NCI-H146 (cell line): ENCODE measurements around the gene ACKR1.

Source experiments
- DNase-seq: peaks from one replicate; lab custom pipeline; 2025; lab: John Stamatoyannopoulos, UW

The ACKR1 gene

GRCh38 chr1:159187647-159188374 lies 16.9 kb upstream of the ACKR1 start:
- no peak for DNase-seq

- no peak for DNase-seq
These were observed 16.3 kb upstream of the ACKR1 start for GRCh38 chr1:159188375-159188788.

GRCh38 chr1:159190441-159190840 lies 14.2 kb upstream of the ACKR1 start:
- no peak for DNase-seq

- no peak for DNase-seq
These were observed 8.1 kb upstream of the ACKR1 start for GRCh38 chr1:159196543-159196942.

GRCh38 chr1:159197561-159198557 lies 6.8 kb upstream of the ACKR1 start:
- DNase-seq = peak; percentile 37

GRCh38 chr1:159199901-159200300 lies 4.8 kb upstream of the ACKR1 start:
- no peak for DNase-seq

GRCh38 chr1:159200769-159201168 lies 3.9 kb upstream of the ACKR1 start:
- no peak for DNase-seq

GRCh38 chr1:159201642-159202041 lies 3.0 kb upstream of the ACKR1 start:
- DNase-seq = no peak

- DNase-seq = no peak
These were observed 1.1 kb upstream of the ACKR1 start for GRCh38 chr1:159203610-159204009.

GRCh38 chr1:159205225-159205624 lies 550 bp downstream of the ACKR1 start:
- no peak for DNase-seq

GRCh38 chr1:159206110-159206509 lies 1.4 kb downstream of the ACKR1 start:
- no peak for DNase-seq

- DNase-seq = no peak
These were observed 2.4 kb downstream of the ACKR1 start for GRCh38 chr1:159207080-159207479.

- no peak for DNase-seq
These were observed 3.1 kb downstream of the ACKR1 start for GRCh38 chr1:159207774-159208173.

- DNase-seq = no peak
These were observed 3.6 kb downstream of the ACKR1 start for GRCh38 chr1:159208175-159208825.

GRCh38 chr1:159209061-159209460 lies 4.4 kb downstream of the ACKR1 start:
- DNase-seq = no peak

- peak; percentile 17 for DNase-seq
These were observed 6.9 kb downstream of the ACKR1 start for GRCh38 chr1:159211331-159212136.

- DNase-seq = no peak
These were observed 7.9 kb downstream of the ACKR1 start for GRCh38 chr1:159212596-159212995.

GRCh38 chr1:159214149-159214760 lies 9.6 kb downstream of the ACKR1 start:
- peak; percentile 2 for DNase-seq

- no peak for DNase-seq
These were observed 14.3 kb downstream of the ACKR1 start for GRCh38 chr1:159218649-159219636.
